ENCODE data around the gene PAK1IP1.
A peak's percentile ranks its signal among the peaks of the same experiment; 100 is the strongest.

PAK1IP1 gene

DNA sequence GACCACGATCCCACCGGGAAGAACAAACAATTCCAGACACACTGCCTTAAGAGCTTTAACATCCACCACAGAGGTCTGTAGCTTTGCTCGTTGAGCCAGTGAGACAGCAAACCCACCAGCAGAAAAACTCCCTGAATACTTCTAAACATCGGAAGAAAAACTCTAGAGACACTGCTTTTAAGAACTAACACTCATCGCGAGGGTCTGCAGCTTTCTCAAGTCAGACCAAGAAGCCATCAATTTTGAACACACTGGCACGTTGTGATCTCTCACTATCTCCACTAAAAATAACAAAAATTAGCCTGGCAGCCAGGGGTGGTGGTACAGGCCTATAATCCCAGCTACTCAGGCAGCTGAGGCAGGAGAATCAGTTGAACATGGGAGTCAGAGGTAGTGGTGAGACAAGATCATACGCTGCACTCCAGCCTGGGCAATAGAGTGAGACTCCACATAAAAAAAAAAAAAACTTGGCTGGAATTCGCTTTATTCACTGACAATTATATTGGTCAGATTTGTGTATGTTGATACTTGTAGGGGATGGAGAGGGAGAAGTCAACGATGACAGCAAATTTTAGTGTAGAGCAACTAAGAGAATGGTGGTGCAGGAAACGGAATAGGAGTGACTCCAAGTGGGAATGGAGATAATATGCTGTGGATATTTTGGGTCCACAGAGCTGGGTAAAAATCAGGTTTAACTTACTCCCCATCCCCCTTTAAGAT lies 27.2 kb downstream of the PAK1IP1 start:
- H3K27ac ChIP-seq, result peak overlapping the region; percentile 93
- DNase-seq (ENCODE audit: low spot score), result no peak
- TF ChIP-seq, protein P1, sequence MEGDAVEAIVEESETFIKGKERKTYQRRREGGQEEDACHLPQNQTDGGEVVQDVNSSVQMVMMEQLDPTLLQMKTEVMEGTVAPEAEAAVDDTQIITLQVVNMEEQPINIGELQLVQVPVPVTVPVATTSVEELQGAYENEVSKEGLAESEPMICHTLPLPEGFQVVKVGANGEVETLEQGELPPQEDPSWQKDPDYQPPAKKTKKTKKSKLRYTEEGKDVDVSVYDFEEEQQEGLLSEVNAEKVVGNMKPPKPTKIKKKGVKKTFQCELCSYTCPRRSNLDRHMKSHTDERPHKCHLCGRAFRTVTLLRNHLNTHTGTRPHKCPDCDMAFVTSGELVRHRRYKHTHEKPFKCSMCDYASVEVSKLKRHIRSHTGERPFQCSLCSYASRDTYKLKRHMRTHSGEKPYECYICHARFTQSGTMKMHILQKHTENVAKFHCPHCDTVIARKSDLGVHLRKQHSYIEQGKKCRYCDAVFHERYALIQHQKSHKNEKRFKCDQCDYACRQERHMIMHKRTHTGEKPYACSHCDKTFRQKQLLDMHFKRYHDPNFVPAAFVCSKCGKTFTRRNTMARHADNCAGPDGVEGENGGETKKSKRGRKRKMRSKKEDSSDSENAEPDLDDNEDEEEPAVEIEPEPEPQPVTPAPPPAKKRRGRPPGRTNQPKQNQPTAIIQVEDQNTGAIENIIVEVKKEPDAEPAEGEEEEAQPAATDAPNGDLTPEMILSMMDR (conservative IDR thresholded peaks at IDR 0.05; ENCODE audit: low read depth), result no peak
- CTCF ChIA-PET, result interaction anchor here (0.6 kb wide), 1 partner anchor 21 kb away, joined by 4 read pairs; no protein-coding TSS in a partner anchor
- POLR2A ChIA-PET (ENCODE audit: low non-redundant PET), result interaction anchor here (1.1 kb wide), 1 partner anchor 28 kb away, joined by 3 read pairs; the partner anchor contains the start of genes C6orf52 and PAK1IP1

DNA sequence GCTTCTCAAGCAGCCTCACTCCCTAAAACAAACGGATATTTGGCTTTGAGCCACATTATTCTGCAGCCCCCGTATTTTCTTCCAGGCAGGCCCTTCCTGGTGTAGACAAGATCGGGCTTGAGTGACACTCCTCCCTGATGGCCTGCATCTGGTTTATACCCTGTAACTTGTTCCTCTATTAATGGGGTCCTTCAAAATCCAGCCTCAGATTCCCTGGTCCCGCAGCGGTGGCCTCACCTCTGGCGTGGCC lies 27.7 kb downstream of the PAK1IP1 start:
- POLR2A ChIA-PET (ENCODE audit: low non-redundant PET), result interaction anchor here (1.1 kb wide), 1 partner anchor 28 kb away, joined by 3 read pairs; the partner anchor contains the start of genes C6orf52 and PAK1IP1
- no peak for DNase-seq (ENCODE audit: low spot score)
- TF ChIP-seq, protein P1 (conservative IDR thresholded peaks at IDR 0.05; ENCODE audit: low read depth), result no peak
- CTCF ChIA-PET, result no interaction called here
- H3K27ac ChIP-seq, result peak overlapping the region; percentile 93

DNA sequence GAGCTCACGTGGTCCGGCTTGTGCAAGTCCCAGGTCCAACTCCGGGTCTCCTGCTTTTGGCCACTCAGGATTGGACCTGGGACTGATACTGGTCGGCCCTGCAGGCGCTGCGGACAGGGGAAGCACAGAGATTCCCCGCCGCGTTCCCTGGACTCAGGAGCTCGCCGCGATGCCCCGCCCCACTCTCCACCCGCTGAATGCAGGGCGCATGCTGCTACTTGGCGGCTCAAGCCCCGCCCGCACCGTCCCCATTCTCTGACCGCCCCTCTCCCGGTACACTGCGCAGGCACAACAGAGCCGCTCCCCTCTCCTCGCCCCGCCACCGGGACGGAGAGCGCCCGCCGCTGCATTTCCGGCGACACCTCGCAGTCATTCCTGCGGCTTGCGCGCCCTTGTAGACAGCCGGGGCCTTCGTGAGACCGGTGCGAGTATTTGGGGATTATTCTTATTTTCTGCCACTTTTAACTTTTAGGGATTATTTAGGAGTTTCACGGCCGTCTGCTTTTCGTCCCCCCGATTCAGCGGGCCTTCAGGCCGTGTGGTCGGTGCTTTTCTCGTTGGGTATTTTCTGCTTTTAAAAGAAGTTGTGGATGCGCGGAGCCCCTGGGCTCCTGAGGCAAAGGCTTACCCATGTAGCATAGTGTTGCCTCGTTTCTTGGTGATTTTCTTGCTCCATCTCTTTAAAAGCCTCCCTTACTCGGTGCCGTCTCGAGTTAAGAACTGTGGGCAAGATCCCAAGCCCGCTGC lies 28.2 kb downstream of the PAK1IP1 start, which contains the start of gene TMEM14C:
TMEM14C (plus strand) TSS at position 251 of the 747 bp plus-strand sequence. CDS start 1,544 bp downstream, outside the sequence.
- peak within 1 kb of the TSS; percentile 93 for H3K27ac ChIP-seq
- CTCF ChIA-PET, result no interaction called here
- peak; percentile 97 for DNase-seq (ENCODE audit: low spot score)
- POLR2A ChIA-PET (ENCODE audit: low non-redundant PET), result interaction anchor here (0.7 to 1.1 kb wide), 2 partner anchors 17 to 28 kb away, joined by 3 to 7 read pairs; partner anchors contain the start of genes C6orf52 and PAK1IP1
- TF ChIP-seq, protein P1 (conservative IDR thresholded peaks at IDR 0.05; ENCODE audit: low read depth), result no peak

DNA sequence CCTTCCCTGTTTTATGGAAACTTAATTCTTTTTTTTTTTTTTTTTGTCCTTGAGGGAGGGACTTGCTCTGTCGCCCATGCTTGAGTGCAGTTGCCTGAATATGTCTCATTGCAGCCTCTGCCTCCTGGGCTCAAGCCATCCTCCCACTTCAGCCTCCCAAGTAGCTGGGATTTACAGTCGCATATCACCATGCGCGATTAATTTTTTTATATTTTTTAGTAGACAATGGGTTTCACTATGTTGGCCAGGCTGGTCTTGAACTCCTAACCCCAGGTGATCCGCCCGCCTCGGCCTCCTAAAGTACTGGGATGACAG lies 28.8 kb downstream of the PAK1IP1 start:
- ChIA-PET CTCF (no interaction called here), POLR2A (ENCODE audit: low non-redundant PET) (interaction anchor here (0.6 to 0.7 kb wide), 2 partner anchors 16 to 72 kb away, joined by 5 to 7 read pairs; no protein-coding TSS in a partner anchor)
- TF ChIP-seq, protein P1 (conservative IDR thresholded peaks at IDR 0.05; ENCODE audit: low read depth), result no peak
- DNase-seq (ENCODE audit: low spot score), result no peak
- peak overlapping the region; percentile 93 for H3K27ac ChIP-seq

DNA sequence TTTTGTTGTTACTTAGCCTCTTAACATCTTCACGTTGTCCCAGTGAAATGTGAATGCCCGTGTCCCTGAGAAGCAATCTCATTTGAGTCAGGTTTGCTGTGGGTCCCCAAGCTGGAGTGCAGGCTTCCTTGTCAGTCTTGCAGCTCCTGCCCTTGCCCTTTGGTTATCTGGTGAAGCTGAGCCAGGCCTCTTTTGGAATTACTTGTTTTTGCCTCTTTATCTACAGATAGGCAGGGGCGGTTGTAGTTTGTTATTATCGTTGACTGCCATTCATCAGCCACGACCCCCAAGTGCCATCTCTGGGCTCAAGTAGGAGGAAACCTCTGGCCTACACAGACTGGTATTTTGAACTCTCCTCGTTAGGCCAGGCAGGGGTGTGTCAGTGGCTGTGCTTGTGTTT lies 30.3 kb downstream of the PAK1IP1 start:
- ChIA-PET POLR2A (ENCODE audit: low non-redundant PET) (no interaction called here), CTCF (no interaction called here)
- no peak overlapping the region for H3K27ac ChIP-seq
- no peak for DNase-seq (ENCODE audit: low spot score)
- TF ChIP-seq, protein P1 (conservative IDR thresholded peaks at IDR 0.05; ENCODE audit: low read depth), result no peak

DNA sequence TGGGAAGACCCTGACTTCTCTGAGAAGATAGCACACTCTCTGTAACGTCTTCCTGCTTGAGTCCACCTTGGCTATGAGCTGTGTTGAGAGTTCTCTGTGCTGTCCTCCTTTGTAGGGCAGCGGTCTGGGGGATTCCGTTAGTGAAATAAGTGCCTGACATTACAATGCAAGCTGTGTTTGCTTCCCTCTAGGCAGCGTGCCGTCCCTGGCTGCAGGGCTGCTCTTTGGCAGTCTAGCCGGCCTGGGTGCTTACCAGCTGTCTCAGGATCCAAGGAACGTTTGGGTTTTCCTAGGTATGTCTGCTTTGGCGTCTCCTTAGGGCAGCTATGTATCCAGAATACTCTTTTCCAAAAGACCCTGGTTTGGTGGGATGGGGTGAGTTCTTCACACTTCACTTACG lies 30.9 kb downstream of the PAK1IP1 start:
- TF ChIP-seq, protein P1 (conservative IDR thresholded peaks at IDR 0.05; ENCODE audit: low read depth), result no peak
- ChIA-PET CTCF (no interaction called here), POLR2A (ENCODE audit: low non-redundant PET) (no interaction called here)
- no peak overlapping the region for H3K27ac ChIP-seq
- no peak for DNase-seq (ENCODE audit: low spot score)
